Measurements from ENCODE around the gene RETN.

The RETN gene

DNA sequence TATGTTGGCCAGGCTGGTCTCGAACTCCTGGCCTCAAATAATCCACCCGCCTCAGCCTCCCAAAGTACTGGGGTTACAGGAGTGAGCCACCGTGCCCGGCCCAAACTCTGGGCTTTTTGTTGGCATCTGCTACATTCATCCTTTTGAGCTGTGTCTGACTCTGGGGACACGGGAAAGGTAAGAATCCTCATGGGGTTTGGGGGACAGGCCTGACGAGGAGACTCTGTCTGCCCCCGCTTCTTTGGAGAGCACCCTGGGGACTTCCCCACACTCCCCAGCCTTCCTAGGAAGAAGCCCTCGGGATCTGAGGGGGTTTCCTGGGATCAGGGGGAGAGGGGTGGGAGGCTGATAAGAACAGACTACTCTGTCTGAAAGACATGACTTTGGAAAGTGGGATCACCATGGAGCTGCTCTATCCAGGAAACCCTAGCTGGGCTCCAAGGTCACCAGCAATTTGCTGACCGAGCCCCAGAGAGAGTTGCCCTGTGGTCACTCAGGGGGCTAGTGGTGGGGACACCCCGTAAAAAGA, 41.1 kb downstream of the RETN start:
- FAIRE-seq = no peak

DNA sequence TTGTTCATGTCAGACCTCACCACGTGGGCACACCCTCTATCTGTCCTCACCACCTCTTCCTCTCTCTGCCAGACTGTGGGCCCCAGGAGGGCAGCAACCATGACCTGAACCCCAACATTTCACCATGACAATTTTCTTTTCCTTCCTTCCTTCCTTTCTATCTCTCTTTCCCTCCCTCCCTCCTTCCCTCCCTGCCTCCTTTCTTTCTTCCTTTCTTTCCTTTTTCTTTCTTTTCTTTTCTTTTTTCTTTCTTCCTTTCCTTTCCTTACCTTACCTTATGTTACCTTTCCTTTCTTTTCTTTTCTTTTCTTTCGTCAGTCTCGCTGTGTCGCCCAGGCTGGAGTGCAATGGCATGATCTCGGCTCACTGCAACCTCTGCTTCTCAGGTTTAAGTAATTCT, 41.8 kb downstream of the RETN start:
- FAIRE-seq = no peak

DNA sequence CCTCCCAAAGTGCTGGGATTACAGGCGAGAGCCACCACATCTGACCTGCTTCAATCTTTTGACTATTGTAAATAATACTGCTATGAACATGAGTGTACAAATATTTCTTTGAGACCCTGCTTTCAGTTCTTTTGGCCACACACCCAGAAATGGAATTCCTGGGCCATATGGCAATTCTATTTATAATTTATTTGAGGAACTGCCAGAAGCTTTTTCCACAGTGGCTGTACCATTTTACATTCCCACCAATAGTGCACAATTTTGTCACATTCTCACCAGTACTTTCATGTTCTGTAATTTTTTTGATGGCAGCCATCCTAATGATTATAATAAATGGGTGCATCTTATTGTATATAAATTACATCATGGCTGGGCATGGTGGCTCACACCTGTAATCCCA, 46.8 kb downstream of the RETN start:
- FAIRE-seq = no peak

DNA sequence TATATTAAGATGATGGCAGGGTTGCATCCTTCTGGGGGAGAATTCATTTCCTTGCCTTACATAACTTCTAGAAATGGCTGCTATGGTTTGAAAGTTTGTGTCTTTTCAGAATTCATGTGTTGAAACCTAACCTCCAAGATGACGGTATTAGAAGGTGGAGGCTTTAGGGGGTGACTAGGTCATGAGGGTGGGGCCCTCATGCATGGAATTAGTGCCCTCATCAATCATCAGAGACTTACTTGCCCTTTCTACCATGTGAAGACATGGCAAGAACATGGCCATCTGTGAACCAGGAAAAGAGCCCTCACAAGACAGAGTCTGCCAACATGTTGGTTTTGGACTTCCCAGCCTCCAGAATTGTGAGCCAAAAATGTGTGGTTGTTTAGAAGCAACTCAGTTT, 47.9 kb downstream of the RETN start:
- FAIRE-seq = no peak

DNA sequence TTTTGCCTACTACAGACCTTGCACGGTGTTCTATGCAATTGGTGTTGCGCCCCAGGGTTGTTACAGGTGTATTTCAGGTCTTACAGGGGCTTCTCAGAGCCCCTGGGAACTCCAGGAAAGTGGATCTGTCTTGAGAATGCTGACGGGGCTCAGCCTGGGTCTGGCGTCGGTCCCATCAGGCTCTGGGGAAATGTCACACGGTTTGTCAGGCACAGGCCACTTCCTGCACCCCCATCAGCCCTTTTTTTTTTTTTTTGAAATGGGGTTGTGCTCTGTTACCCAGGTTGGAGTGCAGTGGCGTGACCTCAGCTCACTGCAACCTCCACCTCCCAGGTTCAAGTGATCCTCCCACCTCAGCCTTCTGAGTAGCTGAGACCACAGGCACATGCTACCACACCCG, 49.8 kb downstream of the RETN start:
- no peak for FAIRE-seq

Data from G401.6 (cell line).